PC-9 (cell line): Measurements from ENCODE around the gene OR8K3. TPM values are rescaled to one million over a fixed set of nuclear protein-coding genes. Genes with fewer than 3 reads are reported as not detected.

ENCODE experiments used
- Bru-seq: library from RNA; stranded (reverse); fragments of 400-500 nt; gene quantifications from one replicate; lab custom pipeline; 2021; lab: Mats Ljungman, UMichigan
- BruChase-seq, 2 experiments: library from RNA; stranded (reverse); fragments of 400-500 nt; gene quantifications; one replicate each; lab custom pipeline; 2021; lab: Mats Ljungman, UMichigan
- BruUV-seq: library from RNA; stranded (reverse); fragments of 400-500 nt; replicated peaks from 2 replicates; lab custom pipeline; 2021; lab: Mats Ljungman, UMichigan
- CTCF ChIA-PET: fragments of 300-600 bp; sonication (Branson Sonifier 250); formaldehyde crosslinking; loops from one replicate; lab custom pipeline; 2022; ENCODE audit warnings: antibody characterized with exemption; lab: Charles Lee
- POLR2A ChIA-PET: fragments of 300-600 bp; sonication (Branson Sonifier 250); formaldehyde crosslinking; loops from one replicate; lab custom pipeline; 2022; ENCODE audit warnings: antibody characterized with exemption; ENCODE audit not compliant: unreplicated experiment; lab: Charles Lee
- DNase-seq, 2 experiments: peaks; one replicate each; pipeline versions ENCODE4 v3.0.0 to v3.0.0-alpha.2; 2015 to 2022; ENCODE audit warnings: mixed read lengths in 1 of 2
- H2AFZ ChIP-seq: fragments of 200-600 bp; sonication (generic); 2 replicates; pipeline ENCODE4 v1.8.1; 2017; ENCODE audit warnings: antibody characterized with exemption
- H3F3A ChIP-seq: fragments of 200-600 bp; sonication (generic); 2 replicates; pipeline ENCODE4 v1.8.1; 2017; ENCODE audit warnings: antibody characterized with exemption, mild to moderate bottlenecking, low read depth; ENCODE audit not compliant: insufficient read depth
- H3K27ac ChIP-seq: fragments of 200-600 bp; sonication (generic); 2 replicates; pipeline ENCODE4 v1.6.1; 2016; ENCODE audit warnings: mixed run types
- H3K27me3 ChIP-seq: fragments of 200-600 bp; sonication (generic); 2 replicates; pipeline ENCODE4 v1.6.1; 2016; ENCODE audit warnings: low read depth, mixed run types; ENCODE audit not compliant: insufficient read depth
- H3K36me3 ChIP-seq: fragments of 200-600 bp; sonication (generic); 2 replicates; pipeline ENCODE4 v1.6.1; 2016; ENCODE audit warnings: low read depth, mixed run types
- H3K4me1 ChIP-seq: fragments of 200-600 bp; sonication (generic); replicated peaks from 2 replicates; pipeline ENCODE4 v1.6.1; 2016; ENCODE audit warnings: mixed run types; ENCODE audit not compliant: insufficient read depth
- H3K4me2 ChIP-seq: fragments of 200-600 bp; sonication (generic); 2 replicates; pipeline ENCODE4 v1.6.1; 2017; ENCODE audit warnings: mixed run types
- H3K4me3 ChIP-seq: fragments of 200-600 bp; sonication (generic); 2 replicates; pipeline ENCODE4 v1.6.1; 2016; ENCODE audit warnings: mixed run types
- H3K79me2 ChIP-seq: fragments of 200-600 bp; sonication (generic); 2 replicates; pipeline ENCODE4 v1.6.1; 2017; ENCODE audit warnings: low read depth, mixed run types
- H3K9me2 ChIP-seq: fragments of 200-600 bp; sonication (generic); 2 replicates; pipeline ENCODE4 v1.8.1; 2017; ENCODE audit warnings: mild to moderate bottlenecking; ENCODE audit not compliant: insufficient read depth
- H3K9me3 ChIP-seq: fragments of 200-600 bp; sonication (generic); 2 replicates; pipeline ENCODE4 v1.8.1; 2016; ENCODE audit warnings: low read depth; ENCODE audit not compliant: insufficient read depth
- H4K20me1 ChIP-seq: fragments of 200-600 bp; sonication (generic); 2 replicates; pipeline ENCODE4 v1.8.1; 2017; ENCODE audit not compliant: insufficient read depth
- CTCF ChIP-seq: fragments of 200-600 bp; sonication (generic); conservative IDR thresholded peaks from 2 replicates; pipeline ENCODE4 v1.6.1; 2017; ENCODE audit warnings: mixed run types, antibody characterized with exemption, mild to moderate bottlenecking, moderate library complexity
- EZH2 ChIP-seq: fragments of 200-600 bp; sonication (generic); IDR thresholded peaks from 2 replicates; pipeline ENCODE4 v1.8.0; 2017; ENCODE audit warnings: antibody characterized with exemption, low read depth
- intact Hi-C: fragments of 100-400 bp; cut with micrococcal nuclease; formaldehyde crosslinking; loops from one replicate; pipeline ENCODE4 v1.10.0; 2022; ENCODE audit not compliant: unreplicated experiment
- long read RNA-seq: library from polyadenylated mRNA; stranded (forward); transcript quantifications from one replicate; pipeline ENCODE4 v2.0.0, GENCODE V29; 2022
- total RNA-seq: library from RNA; stranded (reverse); gene quantifications from 2 replicates; pipeline ENCODE4 v1.2.3, GENCODE V29; 2021

Gene OR8K3
- total RNA-seq: not detected in 2 replicates
- not detected for Bru-seq, nascent RNA
- not detected for BruChase-seq, experiment 1, labeled RNA remaining after a 2-hour chase
- BruChase-seq, experiment 2, labeled RNA remaining after a 6-hour chase: not detected
- long read RNA-seq: 0 reads

- Histone ChIP-seq H3K9me3 (no peaks in the 10 kb centered on the region), H3K4me1 (no peaks in the 10 kb centered on the region), H3K4me3 (no peak within 1 kb of the TSS), H2AFZ (no peak within 1 kb of the TSS), H3F3A (no peaks in the 10 kb centered on the region), H3K4me2 (no peak within 1 kb of the TSS), H3K27ac (no peak within 1 kb of the TSS), H3K36me3 (no peaks in the 10 kb centered on the region), H3K79me2 (no peaks in the 10 kb centered on the region), H4K20me1 (no peaks in the 10 kb centered on the region), H3K9me2 (no peaks in the 10 kb centered on the region; the same call in 1 of the 2 replicates), H3K27me3 (peaks cover 14% of the 10 kb centered on the region; the same call in 1 of the 2 replicates)
- ChIA-PET POLR2A (no interaction called here), CTCF (no interaction called here)
- no peak for DNase-seq
- TF ChIP-seq CTCF: no peak
- no peak for TF ChIP-seq EZH2
- intact Hi-C loops: no loop called here
- BruUV-seq: no TSS peak
These were observed at the start of gene OR8K3 for GRCh38 chr11:56314844-56315243. Gene OR8K3 (plus strand): TSS chr11:56315144. CDS start chr11:56318307, 3,163 bp downstream.

GRCh38 chr11:56271092-56271491, 43.9 kb upstream of the OR8K3 start:
- no peaks in the 10 kb centered on the region for H3F3A ChIP-seq
- intact Hi-C loops: no loop called here
- H3K4me2 ChIP-seq: no peak overlapping the region
- H2AFZ ChIP-seq: no peak overlapping the region
- no peak overlapping the region for H3K4me3 ChIP-seq
- no peaks in the 10 kb centered on the region for H4K20me1 ChIP-seq
- H3K27ac ChIP-seq: no peak overlapping the region
- ChIA-PET POLR2A (no interaction called here), CTCF (no interaction called here)
- TF ChIP-seq EZH2 (no peak), CTCF (no peak)
- H3K79me2 ChIP-seq: no peaks in the 10 kb centered on the region
- no peak for DNase-seq
- H3K4me1 ChIP-seq: no peaks in the 10 kb centered on the region
- no peaks in the 10 kb centered on the region for H3K9me3 ChIP-seq
- BruUV-seq: no TSS peak
- no peaks in the 10 kb centered on the region for H3K36me3 ChIP-seq
- no peaks in the 10 kb centered on the region for H3K27me3 ChIP-seq
- H3K9me2 ChIP-seq: no peaks in the 10 kb centered on the region

- Histone ChIP-seq H3K4me1 (no peaks in the 10 kb centered on the region), H3K9me3 (no peaks in the 10 kb centered on the region), H3K36me3 (no peaks in the 10 kb centered on the region), H3F3A (no peaks in the 10 kb centered on the region), H4K20me1 (no peaks in the 10 kb centered on the region), H3K4me2 (no peak within 1 kb of the TSS), H3K79me2 (no peaks in the 10 kb centered on the region), H2AFZ (no peak within 1 kb of the TSS), H3K27ac (no peak within 1 kb of the TSS), H3K9me2 (no peaks in the 10 kb centered on the region), H3K27me3 (no peaks in the 10 kb centered on the region), H3K4me3 (no peak within 1 kb of the TSS)
- CTCF ChIA-PET: no interaction called here
- BruUV-seq: no TSS peak
- POLR2A ChIA-PET: no interaction called here
- intact Hi-C loops: no loop called here
- TF ChIP-seq CTCF (no peak), EZH2 (no peak)
- no peak for DNase-seq
These were observed 41.1 kb upstream of the OR8K3 start, which contains the start of gene OR5T1 for GRCh38 chr11:56273854-56274253. Gene OR5T1 (plus strand): TSS chr11:56274154. CDS start chr11:56275639, 1,485 bp downstream.
